Activated CD4-positive, alpha-beta T cell treated with anti-CD3 and anti-CD28 coated beads for 36 hours (primary cell): Measurements from ENCODE around the gene PHKA2. TPM values are rescaled to one million over a fixed set of nuclear protein-coding genes. Genes with fewer than 3 reads are reported as not detected.

Source experiments
- ATAC-seq: fragments of 200-7000 bp; cut with Tn5 transposase; one replicate; pipeline ENCODE4 v1.10.0; 2021; ENCODE audit warnings: mild to moderate bottlenecking, moderate library complexity
- CTCF ChIA-PET: fragments of 350-600 bp; sonication (Branson Sonifier 250); formaldehyde crosslinking; loops from one replicate; lab custom pipeline; 2021; ENCODE audit warnings: antibody characterized with exemption; lab: Charles Lee
- POLR2A ChIA-PET: fragments of 350-600 bp; sonication (Branson Sonifier 250); formaldehyde crosslinking; loops from one replicate; lab custom pipeline; 2021; ENCODE audit warnings: antibody characterized with exemption, inconsistent platforms; lab: Charles Lee
- DNase-seq: peaks from one replicate; pipeline ENCODE4 v3.0.0-alpha.2; 2020
- H3K27ac Mint-ChIP-seq: one replicate; pipeline ENCODE4 v1.8.0; 2021; ENCODE audit warnings: mixed read lengths
- H3K27me3 Mint-ChIP-seq: one replicate; pipeline ENCODE4 v1.8.0; 2021; ENCODE audit warnings: mixed read lengths
- H3K36me3 Mint-ChIP-seq: one replicate; pipeline ENCODE4 v1.8.0; 2021; ENCODE audit warnings: low read depth, mixed read lengths
- H3K4me1 Mint-ChIP-seq: one replicate; pipeline ENCODE4 v1.8.0; 2021; ENCODE audit warnings: mixed read lengths
- H3K4me3 Mint-ChIP-seq: one replicate; pipeline ENCODE4 v1.8.0; 2021; ENCODE audit warnings: mild to moderate bottlenecking, moderate library complexity, mixed read lengths
- H3K9me3 Mint-ChIP-seq: one replicate; pipeline ENCODE4 v1.8.0; 2021; ENCODE audit warnings: low read depth, mixed read lengths
- intact Hi-C, 2 experiments: fragments of 100-400 bp; cut with DNase I in 1 of 2; cut with micrococcal nuclease in 1 of 2; formaldehyde crosslinking; loops; one replicate each; pipeline versions ENCODE4 v1.14.2 to v1.15.1; 2022 to 2024; cut with DNase I, micrococcal nuclease
- total RNA-seq, 2 experiments: library from RNA; stranded (reverse); gene quantifications; one replicate each; pipeline ENCODE4 v1.2.3, GENCODE V29; 2021

The PHKA2 gene
- total RNA-seq, 2 experiments from 2014 or later, result 22.0 to 24.5 TPM

GRCh38 chrX:18931972-18932371 lies 51.9 kb downstream of the PHKA2 start:
- H3K4me1 Mint-ChIP-seq, result no peaks in the 10 kb centered on the region
- intact Hi-C loops, result loop anchor here in 1 of 2 experiments (1.0 kb wide), 1 partner anchor 402 kb away; no protein-coding TSS in a partner anchor
- no peak overlapping the region for H3K27ac Mint-ChIP-seq
- ChIA-PET POLR2A (no interaction called here), CTCF (no interaction called here)
- H3K9me3 Mint-ChIP-seq, result no peaks in the 10 kb centered on the region
- DNase-seq, result peak; percentile 6
- H3K4me3 Mint-ChIP-seq, result no peak overlapping the region
- ATAC-seq, result peak; percentile 33
- H3K27me3 Mint-ChIP-seq, result no peaks in the 10 kb centered on the region
- H3K36me3 Mint-ChIP-seq, result peaks cover 2% of the 10 kb centered on the region

- no peak overlapping the region for H3K27ac Mint-ChIP-seq
- ChIA-PET CTCF (interaction anchor here (0.7 kb wide), 1 partner anchor 31 kb away, joined by 3 read pairs; no protein-coding TSS in a partner anchor), POLR2A (no interaction called here)
- H3K27me3 Mint-ChIP-seq, result no peaks in the 10 kb centered on the region
- H3K9me3 Mint-ChIP-seq, result no peaks in the 10 kb centered on the region
- no peak overlapping the region for H3K4me3 Mint-ChIP-seq
- intact Hi-C loops, result no loop called here
- DNase-seq (no peak), ATAC-seq (no peak)
- no peaks in the 10 kb centered on the region for H3K4me1 Mint-ChIP-seq
- peaks cover 6% of the 10 kb centered on the region for H3K36me3 Mint-ChIP-seq
Measured at GRCh38 chrX:18929775-18930174, 54.1 kb downstream of the PHKA2 start.

DNA sequence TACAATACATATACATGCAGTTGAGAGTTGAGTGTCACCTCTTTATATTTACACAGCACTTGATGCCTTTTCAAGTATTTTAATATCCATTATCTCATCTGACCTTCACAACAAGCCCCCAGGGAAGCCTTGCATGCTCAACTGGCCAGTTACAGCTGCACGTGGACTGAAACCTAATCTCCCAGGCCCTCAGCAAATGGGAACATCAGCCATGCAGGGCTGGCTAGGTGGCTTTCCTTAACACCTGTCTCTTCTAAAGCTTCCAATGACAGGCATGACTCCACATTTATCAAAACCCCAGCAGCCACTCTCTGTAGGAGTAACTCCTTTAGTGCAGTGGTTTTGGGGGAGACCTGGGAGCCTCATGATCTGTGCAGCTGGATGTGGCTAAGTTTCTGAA lies 56.4 kb downstream of the PHKA2 start:
- ChIA-PET CTCF (no interaction called here), POLR2A (no interaction called here)
- intact Hi-C loops, result no loop called here

GRCh38 chrX:18924507-18925088 lies 59.3 kb downstream of the PHKA2 start:
- Mint-ChIP-seq H3K27me3 (no peaks in the 10 kb centered on the region), H3K4me1 (no peaks in the 10 kb centered on the region), H3K4me3 (no peak overlapping the region), H3K9me3 (no peaks in the 10 kb centered on the region), H3K27ac (no peak overlapping the region), H3K36me3 (peaks cover 8% of the 10 kb centered on the region)
- DNase-seq (no peak), ATAC-seq (no peak)
- ChIA-PET CTCF (interaction anchor here (0.5 kb wide), 1 partner anchor 106 kb away, joined by 3 read pairs; no protein-coding TSS in a partner anchor), POLR2A (no interaction called here)
- intact Hi-C loops, result no loop called here

More for the DNA sequence above, 56.4 kb downstream of the PHKA2 start:
- Mint-ChIP-seq H3K9me3 (no peaks in the 10 kb centered on the region), H3K27me3 (no peaks in the 10 kb centered on the region), H3K4me3 (no peak overlapping the region), H3K27ac (no peak overlapping the region), H3K36me3 (peaks cover 6% of the 10 kb centered on the region), H3K4me1 (no peaks in the 10 kb centered on the region)
- no peak for DNase-seq
- no peak for ATAC-seq

DNA sequence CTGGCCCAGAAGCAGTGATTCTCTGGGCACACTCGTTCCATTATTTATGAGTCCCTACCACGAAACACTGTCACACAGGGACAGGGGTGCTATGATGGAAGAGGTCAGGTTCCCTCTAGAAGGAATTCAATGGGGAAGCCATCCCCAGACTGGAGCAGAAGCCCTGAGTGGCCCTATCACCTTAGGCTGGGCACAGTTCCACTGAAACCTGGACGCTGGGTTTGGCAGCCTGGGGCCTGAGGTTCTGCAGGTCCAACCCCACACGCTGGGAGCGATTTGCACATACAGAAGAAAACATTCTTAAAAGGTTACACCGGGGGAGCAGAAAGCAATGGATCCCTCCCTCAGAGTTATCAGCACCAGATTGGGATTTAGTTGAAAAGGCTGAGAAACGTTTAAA lies 63.3 kb downstream of the PHKA2 start:
- H3K36me3 Mint-ChIP-seq, result peaks cover 25% of the 10 kb centered on the region
- ATAC-seq (no peak), DNase-seq (no peak)
- H3K4me1 Mint-ChIP-seq, result no peaks in the 10 kb centered on the region
- H3K9me3 Mint-ChIP-seq, result no peaks in the 10 kb centered on the region
- intact Hi-C loops, result no loop called here
- H3K27ac Mint-ChIP-seq, result no peak overlapping the region
- no peak overlapping the region for H3K4me3 Mint-ChIP-seq
- CTCF ChIA-PET, result no interaction called here
- no peaks in the 10 kb centered on the region for H3K27me3 Mint-ChIP-seq
- POLR2A ChIA-PET, result no interaction called here

GRCh38 chrX:18920079-18920478 lies 63.8 kb downstream of the PHKA2 start:
- Mint-ChIP-seq H3K27ac (no peak overlapping the region), H3K27me3 (no peaks in the 10 kb centered on the region), H3K36me3 (peaks cover 25% of the 10 kb centered on the region), H3K4me1 (no peaks in the 10 kb centered on the region), H3K4me3 (no peak overlapping the region), H3K9me3 (no peaks in the 10 kb centered on the region)
- CTCF ChIA-PET, result no interaction called here
- POLR2A ChIA-PET, result no interaction called here
- DNase-seq, result no peak
- no peak for ATAC-seq
- intact Hi-C loops, result no loop called here

- Mint-ChIP-seq H3K4me3 (no peak overlapping the region), H3K27ac (no peak overlapping the region), H3K4me1 (no peaks in the 10 kb centered on the region), H3K9me3 (no peaks in the 10 kb centered on the region), H3K27me3 (no peaks in the 10 kb centered on the region), H3K36me3 (peaks cover 25% of the 10 kb centered on the region)
- CTCF ChIA-PET, result no interaction called here
- DNase-seq, result no peak
- POLR2A ChIA-PET, result no interaction called here
- no peak for ATAC-seq
- intact Hi-C loops, result no loop called here
Measured at GRCh38 chrX:18917831-18918230, 66.1 kb downstream of the PHKA2 start.

- POLR2A ChIA-PET, result no interaction called here
- Mint-ChIP-seq H3K27me3 (no peaks in the 10 kb centered on the region), H3K4me3 (no peak overlapping the region), H3K27ac (no peak overlapping the region), H3K9me3 (no peaks in the 10 kb centered on the region), H3K4me1 (no peaks in the 10 kb centered on the region), H3K36me3 (peaks cover 7% of the 10 kb centered on the region)
- intact Hi-C loops, result no loop called here
- no peak for ATAC-seq
- no peak for DNase-seq
- CTCF ChIA-PET, result no interaction called here
Measured at GRCh38 chrX:18906286-18906685, 77.6 kb downstream of the PHKA2 start.

- H3K27me3 Mint-ChIP-seq, result no peaks in the 10 kb centered on the region
- intact Hi-C loops, result loop anchor here in 1 of 2 experiments (1.0 kb wide), 1 partner anchor 509 kb away; no protein-coding TSS in a partner anchor
- H3K36me3 Mint-ChIP-seq, result peaks cover 2% of the 10 kb centered on the region
- no peak overlapping the region for H3K27ac Mint-ChIP-seq
- CTCF ChIA-PET, result no interaction called here
- H3K4me1 Mint-ChIP-seq, result no peaks in the 10 kb centered on the region
- H3K4me3 Mint-ChIP-seq, result no peak overlapping the region
- ATAC-seq (no peak), DNase-seq (no peak)
- POLR2A ChIA-PET, result no interaction called here
- H3K9me3 Mint-ChIP-seq, result no peaks in the 10 kb centered on the region
Measured at GRCh38 chrX:18900401-18900976, 83.4 kb downstream of the PHKA2 start.

DNA sequence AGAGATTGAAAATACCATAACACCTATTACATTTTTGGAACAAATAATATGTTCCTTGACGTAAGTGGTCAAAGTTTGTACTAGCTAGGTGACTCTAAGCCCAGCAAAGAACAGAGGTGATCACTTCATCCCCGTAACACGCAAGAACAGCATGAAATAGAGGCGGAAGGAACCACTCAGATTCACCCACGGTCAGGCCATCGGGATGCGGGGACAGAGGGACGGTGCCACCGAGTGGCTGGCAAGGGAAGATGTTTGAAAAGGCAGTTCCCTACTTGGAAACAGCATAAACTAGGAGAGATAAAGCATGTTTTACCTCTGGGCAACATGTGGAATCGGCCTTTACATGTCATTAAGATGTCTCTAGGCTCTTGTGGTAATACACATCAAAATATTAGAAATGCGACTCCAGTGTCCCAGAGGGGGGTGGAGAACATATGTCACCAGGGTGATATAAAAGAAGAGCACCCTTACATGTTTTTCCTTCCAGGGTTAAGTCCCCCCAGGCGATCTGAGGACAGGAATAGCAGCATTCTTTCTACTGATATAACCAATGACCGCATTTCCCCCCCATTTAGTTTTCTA lies 84.0 kb downstream of the PHKA2 start:
- Mint-ChIP-seq H3K36me3 (peaks cover 2% of the 10 kb centered on the region), H3K27me3 (no peaks in the 10 kb centered on the region), H3K27ac (no peak overlapping the region), H3K9me3 (no peaks in the 10 kb centered on the region), H3K4me3 (no peak overlapping the region), H3K4me1 (no peaks in the 10 kb centered on the region)
- ATAC-seq, result no peak
- peak; percentile 30 for DNase-seq
- intact Hi-C loops, result loop anchor here in 1 of 2 experiments (1.0 kb wide), 1 partner anchor 509 kb away; no protein-coding TSS in a partner anchor
- ChIA-PET POLR2A (no interaction called here), CTCF (no interaction called here)

GRCh38 chrX:18898492-18898891 lies 85.4 kb downstream of the PHKA2 start:
- H3K4me1 Mint-ChIP-seq, result no peaks in the 10 kb centered on the region
- H3K36me3 Mint-ChIP-seq, result peaks cover 2% of the 10 kb centered on the region
- ChIA-PET CTCF (interaction anchor here (0.6 to 0.7 kb wide), 3 partner anchors 26 to 603 kb away, joined by 3 read pairs; no protein-coding TSS in a partner anchor), POLR2A (no interaction called here)
- no peak overlapping the region for H3K27ac Mint-ChIP-seq
- no peaks in the 10 kb centered on the region for H3K9me3 Mint-ChIP-seq
- no peaks in the 10 kb centered on the region for H3K27me3 Mint-ChIP-seq
- ATAC-seq, result no peak
- no peak overlapping the region for H3K4me3 Mint-ChIP-seq
- intact Hi-C loops, result no loop called here
- DNase-seq, result no peak

GRCh38 chrX:18898091-18898490 lies 85.8 kb downstream of the PHKA2 start:
- ChIA-PET CTCF (interaction anchor here (0.6 kb wide), 2 partner anchors 25 to 244 kb away, joined by 3 read pairs; no protein-coding TSS in a partner anchor), POLR2A (no interaction called here)
- no peak for ATAC-seq
- intact Hi-C loops, result no loop called here
- no peak overlapping the region for H3K27ac Mint-ChIP-seq
- no peaks in the 10 kb centered on the region for H3K4me1 Mint-ChIP-seq
- peaks cover 2% of the 10 kb centered on the region for H3K36me3 Mint-ChIP-seq
- no peak for DNase-seq
- no peaks in the 10 kb centered on the region for H3K9me3 Mint-ChIP-seq
- H3K27me3 Mint-ChIP-seq, result no peaks in the 10 kb centered on the region
- no peak overlapping the region for H3K4me3 Mint-ChIP-seq
